Naive thymus-derived CD4-positive, alpha-beta T cell (primary cell): ENCODE measurements around the gene VAPB. TPM values are rescaled to one million over a fixed set of nuclear protein-coding genes. Genes with fewer than 3 reads are reported as not detected.
A peak's percentile ranks its signal among the peaks of the same experiment; 100 is the strongest.

Experiments
- ATAC-seq: fragments of 150-1000 bp; cut with Tn5 transposase; 2 replicates; pipeline ENCODE4 v1.10.0; 2021; ENCODE audit warnings: mild to moderate bottlenecking, moderate library complexity
- CTCF ChIA-PET: fragments of 350-600 bp; sonication (Branson Sonifier 250); formaldehyde crosslinking; loops from one replicate; lab custom pipeline; 2021; ENCODE audit warnings: antibody characterized with exemption; lab: Charles Lee
- POLR2A ChIA-PET: fragments of 350-600 bp; sonication (Branson Sonifier 250); formaldehyde crosslinking; loops from one replicate; lab custom pipeline; 2021; ENCODE audit warnings: antibody characterized with exemption, inconsistent platforms; lab: Charles Lee
- DNase-seq, 9 donors: peaks; one replicate each; pipeline versions ENCODE4 v3.0.0 to v3.0.0-alpha.2; 2020 to 2022; ENCODE audit warnings: mixed read lengths in 1 of 9
- H3K27ac ChIP-seq: one replicate; pipeline ENCODE4 v1.7.0; 2013; ENCODE audit warnings: mild to moderate bottlenecking, low read depth, low read length, moderate library complexity
- H3K27me3 ChIP-seq, 2 donors: one replicate each; pipeline ENCODE4 v1.7.0; 2013; ENCODE audit warnings: low read length in 2 of 2, mild to moderate bottlenecking in 2 of 2, moderate library complexity in 2 of 2; ENCODE audit not compliant: control insufficient read depth in 2 of 2, insufficient read depth in 2 of 2
- H3K36me3 ChIP-seq, 3 experiments: 1 replicate in 2 of 3; 2 replicates in 1 of 3; pipeline ENCODE4 v1.7.0; 2013; ENCODE audit warnings: low read length in 3 of 3, mild to moderate bottlenecking in 3 of 3, moderate library complexity in 1 of 3; ENCODE audit not compliant: insufficient read depth in 3 of 3, control insufficient read depth in 2 of 3
- H3K4me1 ChIP-seq, 2 donors: one replicate each; pipeline ENCODE4 v1.7.0; 2013; ENCODE audit warnings: low read length in 2 of 2, mild to moderate bottlenecking in 2 of 2, moderate library complexity in 1 of 2; ENCODE audit not compliant: control insufficient read depth in 2 of 2, insufficient read depth in 2 of 2
- H3K4me3 ChIP-seq: 2 replicates; pipeline ENCODE4 v1.7.0; 2013; ENCODE audit warnings: mild to moderate bottlenecking, low read length
- H3K9me3 ChIP-seq, 3 experiments: 1 replicate in 2 of 3; 2 replicates in 1 of 3; pipeline ENCODE4 v1.7.0; 2013; ENCODE audit warnings: low read length in 3 of 3; ENCODE audit not compliant: control insufficient read depth in 2 of 3
- H3K27ac Mint-ChIP-seq, 9 donors: one replicate each; pipeline ENCODE4 v1.8.0; 2020 to 2022; ENCODE audit warnings: mixed read lengths in 9 of 9, mild to moderate bottlenecking in 8 of 9, moderate library complexity in 5 of 9, inconsistent platforms in 2 of 9
- H3K27me3 Mint-ChIP-seq, 5 donors: one replicate each; pipeline ENCODE4 v1.8.0; 2021 to 2022; ENCODE audit warnings: mixed read lengths in 5 of 5, mild to moderate bottlenecking in 1 of 5
- H3K36me3 Mint-ChIP-seq, 5 donors: one replicate each; pipeline ENCODE4 v1.8.0; 2020 to 2022; ENCODE audit warnings: mixed read lengths in 5 of 5, mild to moderate bottlenecking in 3 of 5, inconsistent platforms in 1 of 5
- H3K4me1 Mint-ChIP-seq, 7 donors: one replicate each; pipeline ENCODE4 v1.8.0; 2020 to 2022; ENCODE audit warnings: mixed read lengths in 7 of 7, mild to moderate bottlenecking in 3 of 7, inconsistent platforms in 1 of 7
- H3K4me3 Mint-ChIP-seq, 10 donors: one replicate each; pipeline ENCODE4 v1.8.0; 2020 to 2022; ENCODE audit warnings: mild to moderate bottlenecking in 10 of 10, mixed read lengths in 10 of 10, moderate library complexity in 6 of 10, inconsistent platforms in 2 of 10
- H3K9me3 Mint-ChIP-seq, 11 donors: one replicate each; pipeline ENCODE4 v1.8.0; 2020 to 2022; ENCODE audit warnings: mixed read lengths in 11 of 11, mild to moderate bottlenecking in 4 of 11, inconsistent platforms in 1 of 11, moderate library complexity in 1 of 11
- intact Hi-C, 2 donors: fragments of 100-400 bp; cut with micrococcal nuclease; formaldehyde crosslinking; loops; one replicate each; pipeline ENCODE4 v1.15.1; 2023
- polyA plus RNA-seq, 2 donors: library from polyadenylated mRNA; unstranded; fragments of 300-500 nt; fragmentation: Illumina TruSeq; gene quantifications; one replicate each; pipeline ENCODE4 v1.2.3, GENCODE V29; 2021
- total RNA-seq, 6 experiments: library from RNA in 5 of 6; stranded (reverse) in 5 of 6; gene quantifications; 1 replicate in 5 of 6; 2 replicates in 1 of 6; pipeline ENCODE4 v1.2.3 and lab custom pipeline; 2021 to 2026

The VAPB gene, protein sequence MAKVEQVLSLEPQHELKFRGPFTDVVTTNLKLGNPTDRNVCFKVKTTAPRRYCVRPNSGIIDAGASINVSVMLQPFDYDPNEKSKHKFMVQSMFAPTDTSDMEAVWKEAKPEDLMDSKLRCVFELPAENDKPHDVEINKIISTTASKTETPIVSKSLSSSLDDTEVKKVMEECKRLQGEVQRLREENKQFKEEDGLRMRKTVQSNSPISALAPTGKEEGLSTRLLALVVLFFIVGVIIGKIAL
- total RNA-seq: 10 to 100 TPM; 23.0 to 37.0 (median 27.6) TPM
- polyA plus RNA-seq: 10 to 100 TPM; 21.9 to 24.3 TPM
- 45.1 reads per million, percentile 69 among the genes with 10 or more reads in this experiment for total RNA-seq (lab: John Stamatoyannopoulos, UW)

DNA sequence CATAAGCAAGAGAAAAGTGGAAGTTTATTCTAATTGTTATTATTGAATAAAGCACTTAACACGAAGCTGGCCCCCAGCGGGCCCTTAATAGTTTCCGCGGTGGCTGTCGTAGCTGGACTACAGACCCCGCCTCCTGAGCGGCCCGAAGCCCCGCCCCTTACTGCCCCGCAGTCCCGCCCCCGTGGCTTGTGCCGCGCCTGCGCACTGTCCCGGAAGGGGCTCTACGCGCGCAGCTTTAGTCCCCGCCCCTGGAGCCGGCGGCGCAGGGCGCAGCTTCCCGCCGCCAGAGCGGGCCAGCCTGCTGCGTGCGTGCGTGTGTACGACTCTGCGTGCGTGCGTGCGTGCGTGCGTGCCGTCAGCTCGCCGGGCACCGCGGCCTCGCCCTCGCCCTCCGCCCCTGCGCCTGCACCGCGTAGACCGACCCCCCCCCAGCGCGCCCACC is at the start of gene VAPB:
Gene VAPB (plus strand): TSS at position 348 of the 442 bp plus-strand sequence. CDS start 231 bp downstream, outside the sequence.
- peaks cover 0 to 11% (median 0%) of the 10 kb centered on the region in 5 donors for H3K27me3 Mint-ChIP-seq
- H3K9me3 Mint-ChIP-seq: peaks cover 0 to 2% (median 0%) of the 10 kb centered on the region in 11 donors
- Histone ChIP-seq H3K4me3 (peak within 1 kb of the TSS; percentile 77), H3K27ac (peak within 1 kb of the TSS; percentile 100), H3K36me3 (no peaks in the 10 kb centered on the region), H3K27me3 (no peaks in the 10 kb centered on the region), H3K4me1 (peaks cover 13 to 28% of the 10 kb centered on the region in 2 donors), H3K9me3 (no peaks in the 10 kb centered on the region)
- H3K4me1 Mint-ChIP-seq: peaks cover 29 to 44% (median 42%) of the 10 kb centered on the region in 7 donors
- POLR2A ChIA-PET: interaction anchor here (0.8 to 1.8 kb wide), 20 partner anchors 11 to 998 kb away, joined by 3 to 26 read pairs (median 4); partner anchors contain the start of genes ATP5F1E, NPEPL1, RAB22A and RBM38
- peak within 1 kb of the TSS; percentile 84 to 99 (median 97) for H3K27ac Mint-ChIP-seq
- peak within 1 kb of the TSS; percentile 82 to 100 (median 96) for H3K4me3 Mint-ChIP-seq
- DNase-seq (peak; percentile 94 to 99 (median 98)), ATAC-seq (peak; percentile 98)
- intact Hi-C loops: loop anchor here (1.0 to 5.0 kb wide), 16 partner anchors 19 to 1921 kb away; partner anchors contain the start of genes NELFCD (in 2 of the 2), RAB22A (in 2 of the 2), ATP5F1E (in 1 of the 2) and PRELID3B (in 1 of the 2)
- CTCF ChIA-PET: interaction anchor here (0.7 kb wide), 1 partner anchor 770 kb away, joined by 3 read pairs; no protein-coding TSS in a partner anchor
- H3K36me3 Mint-ChIP-seq: peaks cover 0 to 28% (median 11%) of the 10 kb centered on the region in 5 donors

DNA sequence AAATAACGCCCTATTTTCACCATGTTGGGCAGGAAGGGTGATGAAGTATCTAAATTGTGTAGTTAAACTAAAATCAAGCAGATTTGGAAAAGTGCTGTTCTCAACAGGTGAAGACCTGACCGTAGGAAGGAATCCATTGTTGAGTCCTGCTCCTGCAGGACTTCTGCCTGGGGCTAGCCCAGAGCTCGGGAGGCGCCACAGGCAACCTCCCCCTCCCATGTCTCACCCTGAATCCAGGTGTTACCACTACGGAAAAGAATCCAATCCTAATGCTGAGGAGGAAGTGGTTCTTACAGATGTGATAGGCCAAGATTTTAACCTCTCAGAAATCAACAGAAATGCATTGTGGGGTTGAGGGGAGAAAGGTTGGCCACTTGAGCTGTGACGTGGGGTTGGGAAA is 49.3 kb upstream of the VAPB start:
- Mint-ChIP-seq H3K27ac (peak overlapping the region in 2 of 9 donors; percentile 29 to 43), H3K9me3 (peaks cover 0 to 6% (median 0%) of the 10 kb centered on the region in 11 donors), H3K4me1 (peaks cover 16 to 56% (median 52%) of the 10 kb centered on the region in 7 donors), H3K36me3 (peaks cover 16 to 47% (median 25%) of the 10 kb centered on the region in 5 donors), H3K4me3 (no peak overlapping the region), H3K27me3 (no peaks in the 10 kb centered on the region)
- Histone ChIP-seq H3K36me3 (peaks cover 3 to 20% (median 5%) of the 10 kb centered on the region in 3 experiments), H3K4me3 (no peak overlapping the region), H3K27ac (no peak overlapping the region), H3K4me1 (peaks cover 0 to 4% of the 10 kb centered on the region in 2 donors), H3K27me3 (no peaks in the 10 kb centered on the region), H3K9me3 (no peaks in the 10 kb centered on the region)
- intact Hi-C loops: no loop called here
- ChIA-PET CTCF (no interaction called here), POLR2A (no interaction called here)
- ATAC-seq (no peak), DNase-seq (no peak)

DNA sequence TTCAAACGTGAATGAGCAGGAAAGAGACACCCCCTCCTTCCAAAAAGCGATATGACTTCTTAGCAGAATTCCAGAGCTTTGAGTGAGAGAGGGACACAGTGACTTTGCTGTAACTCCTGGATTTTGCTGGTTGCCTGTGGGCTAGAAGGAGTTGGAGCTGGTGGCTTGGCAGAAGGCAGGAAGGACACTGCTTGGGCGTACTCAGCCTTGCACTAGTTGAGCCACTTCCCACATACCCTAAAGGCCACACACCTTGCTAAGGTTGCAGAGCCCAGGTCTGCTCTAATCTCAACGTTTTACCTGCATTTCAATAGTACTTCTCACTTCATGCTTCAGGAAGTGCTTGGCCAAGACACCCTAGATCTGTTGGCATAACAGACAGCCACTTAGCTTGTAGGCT is 48.9 kb upstream of the VAPB start:
- H3K27me3 ChIP-seq: no peaks in the 10 kb centered on the region
- POLR2A ChIA-PET: no interaction called here
- intact Hi-C loops: no loop called here
- H3K4me1 ChIP-seq: peaks cover 0 to 4% of the 10 kb centered on the region in 2 donors
- Mint-ChIP-seq H3K4me1 (peaks cover 16 to 56% (median 49%) of the 10 kb centered on the region in 7 donors), H3K36me3 (peaks cover 17 to 51% (median 27%) of the 10 kb centered on the region in 5 donors), H3K27ac (no peak overlapping the region), H3K9me3 (peaks cover 0 to 6% (median 0%) of the 10 kb centered on the region in 11 donors), H3K4me3 (no peak overlapping the region), H3K27me3 (no peaks in the 10 kb centered on the region)
- DNase-seq (no peak), ATAC-seq (no peak)
- H3K9me3 ChIP-seq: no peaks in the 10 kb centered on the region
- CTCF ChIA-PET: interaction anchor here (0.6 kb wide), 1 partner anchor 73 kb away, joined by 3 read pairs; no protein-coding TSS in a partner anchor
- no peak overlapping the region for H3K4me3 ChIP-seq
- no peak overlapping the region for H3K27ac ChIP-seq
- peaks cover 3 to 24% (median 9%) of the 10 kb centered on the region in 3 experiments for H3K36me3 ChIP-seq

DNA sequence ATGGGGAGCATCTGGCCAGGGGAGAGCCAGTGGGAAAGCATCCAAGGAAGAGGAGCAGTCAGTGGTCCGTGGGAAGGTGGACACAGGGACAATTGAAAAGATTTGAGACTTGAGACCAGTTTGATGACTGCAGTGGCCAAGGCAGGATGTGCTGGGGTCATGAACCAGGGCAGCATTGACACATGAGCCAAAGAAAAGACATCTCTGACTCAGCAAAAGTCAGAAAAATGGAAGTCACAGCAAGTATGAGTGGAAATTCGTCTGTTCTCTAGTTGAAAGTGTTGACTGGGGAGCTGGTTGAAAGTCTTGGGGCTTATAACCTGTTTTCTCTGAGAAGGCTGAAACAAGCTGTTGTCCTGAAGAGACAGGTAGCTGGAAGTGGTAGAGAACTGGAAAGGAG is 48.2 kb upstream of the VAPB start:
- Histone ChIP-seq H3K9me3 (no peaks in the 10 kb centered on the region), H3K4me3 (no peak overlapping the region), H3K27me3 (no peaks in the 10 kb centered on the region), H3K36me3 (peaks cover 3 to 31% (median 14%) of the 10 kb centered on the region in 3 experiments), H3K27ac (no peak overlapping the region), H3K4me1 (peaks cover 0 to 4% of the 10 kb centered on the region in 2 donors)
- Mint-ChIP-seq H3K4me1 (peaks cover 16 to 55% (median 45%) of the 10 kb centered on the region in 7 donors), H3K4me3 (no peak overlapping the region), H3K27me3 (no peaks in the 10 kb centered on the region), H3K9me3 (peaks cover 0 to 6% (median 0%) of the 10 kb centered on the region in 11 donors), H3K27ac (peak overlapping the region in 2 of 9 donors; percentile 19 to 38), H3K36me3 (peaks cover 23 to 55% (median 30%) of the 10 kb centered on the region in 5 donors)
- ATAC-seq (no peak), DNase-seq (no peak)
- ChIA-PET POLR2A (no interaction called here), CTCF (interaction anchor here (0.6 kb wide), 1 partner anchor 74 kb away, joined by 3 read pairs; no protein-coding TSS in a partner anchor)
- intact Hi-C loops: no loop called here

DNA sequence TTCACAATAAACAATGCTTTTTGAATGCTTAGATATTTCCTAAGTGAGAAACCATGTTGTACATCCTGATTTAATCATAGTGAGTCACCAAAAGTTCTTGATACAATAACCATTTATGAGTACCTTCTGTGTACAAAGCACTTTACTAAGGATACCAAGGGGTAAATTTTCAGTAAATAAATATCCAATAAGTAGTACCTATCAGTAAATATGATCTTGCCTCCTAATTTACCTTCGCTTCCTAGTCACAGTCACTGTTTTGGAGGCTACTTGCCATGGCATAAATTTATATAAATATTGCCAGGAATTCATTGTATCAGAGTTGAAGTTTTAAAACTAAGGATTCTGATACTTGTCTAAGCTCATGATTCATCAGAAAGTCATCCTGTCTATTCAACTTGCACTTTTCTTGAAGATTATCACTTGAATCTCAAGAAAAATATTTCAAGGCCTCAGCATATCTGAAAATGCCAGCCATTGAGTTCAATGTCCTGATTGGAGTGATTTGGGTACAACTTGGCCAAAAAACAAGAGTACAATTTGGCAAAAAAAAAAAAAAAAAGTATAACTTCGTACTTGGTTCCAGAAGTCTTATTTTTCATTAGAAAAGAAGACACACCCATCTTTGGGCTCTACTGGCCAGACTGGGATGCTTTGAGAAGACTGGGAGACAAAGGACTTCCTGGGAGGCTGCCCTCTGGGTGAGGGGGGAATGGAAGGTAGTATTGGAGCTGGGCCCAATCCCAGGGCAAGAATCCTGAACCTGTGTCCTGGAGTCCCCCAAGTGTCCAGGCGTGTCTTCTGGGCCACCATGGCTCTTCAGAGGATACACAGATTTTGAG is 46.7 kb upstream of the VAPB start:
- peaks cover 27 to 62% (median 41%) of the 10 kb centered on the region in 5 donors for H3K36me3 Mint-ChIP-seq
- Histone ChIP-seq H3K27ac (no peak overlapping the region), H3K27me3 (no peaks in the 10 kb centered on the region), H3K9me3 (no peaks in the 10 kb centered on the region), H3K4me1 (no peaks in the 10 kb centered on the region), H3K36me3 (peaks cover 3 to 44% (median 14%) of the 10 kb centered on the region in 3 experiments), H3K4me3 (no peak overlapping the region)
- no peak for ATAC-seq
- H3K27me3 Mint-ChIP-seq: no peaks in the 10 kb centered on the region
- no peak for DNase-seq
- peaks cover 16 to 49% (median 37%) of the 10 kb centered on the region in 7 donors for H3K4me1 Mint-ChIP-seq
- H3K9me3 Mint-ChIP-seq: peaks cover 0 to 8% (median 0%) of the 10 kb centered on the region in 11 donors
- intact Hi-C loops: no loop called here
- H3K4me3 Mint-ChIP-seq: no peak overlapping the region
- POLR2A ChIA-PET: interaction anchor here (1.0 kb wide), 1 partner anchor 11 kb away, joined by 3 read pairs; no protein-coding TSS in a partner anchor
- CTCF ChIA-PET: no interaction called here
- H3K27ac Mint-ChIP-seq: peak overlapping the region in 1 of 9 donors; percentile 26

DNA sequence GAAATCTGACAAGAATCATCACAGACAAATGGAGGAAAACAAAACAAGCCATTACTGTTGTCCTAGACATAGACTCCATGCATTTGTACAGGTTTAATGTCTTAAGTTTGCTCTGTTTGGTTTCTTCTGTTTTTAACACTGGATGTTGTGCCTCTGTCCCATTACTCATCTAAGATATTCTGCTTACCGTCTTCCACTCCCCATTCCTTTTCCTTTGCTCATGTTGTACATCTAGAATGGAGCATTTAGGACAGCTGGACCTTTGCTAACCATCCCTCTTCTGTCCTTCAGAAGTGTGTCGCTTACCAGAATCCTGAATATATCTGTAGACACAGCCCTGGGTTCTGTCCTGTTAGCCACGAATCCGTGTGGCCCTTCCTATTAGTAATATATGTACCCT is 44.3 kb upstream of the VAPB start:
- no peak for DNase-seq
- no peak for ATAC-seq
- H3K9me3 ChIP-seq: no peaks in the 10 kb centered on the region
- Mint-ChIP-seq H3K4me3 (no peak overlapping the region), H3K27ac (peak overlapping the region in 1 of 9 donors; percentile 29), H3K27me3 (no peaks in the 10 kb centered on the region), H3K4me1 (peaks cover 13 to 31% (median 17%) of the 10 kb centered on the region in 7 donors), H3K9me3 (peaks cover 0 to 6% (median 0%) of the 10 kb centered on the region in 11 donors), H3K36me3 (peaks cover 20 to 65% (median 38%) of the 10 kb centered on the region in 5 donors)
- intact Hi-C loops: no loop called here
- POLR2A ChIA-PET: interaction anchor here (0.6 kb wide), 1 partner anchor 82 kb away, joined by 4 read pairs; no protein-coding TSS in a partner anchor
- H3K4me1 ChIP-seq: no peaks in the 10 kb centered on the region
- CTCF ChIA-PET: interaction anchor here (0.5 kb wide), 1 partner anchor 1831 kb away, joined by 3 read pairs; no protein-coding TSS in a partner anchor
- no peak overlapping the region for H3K27ac ChIP-seq
- H3K27me3 ChIP-seq: no peaks in the 10 kb centered on the region
- H3K36me3 ChIP-seq: peaks cover 3 to 49% (median 14%) of the 10 kb centered on the region in 3 experiments
- no peak overlapping the region for H3K4me3 ChIP-seq
